GM19468 (cell line): ENCODE data around the gene GM2A.

Experiments used
- ATAC-seq: cut with Tn5 transposase; IDR thresholded peaks from one replicate; pipeline ENCODE4 v1.9.1; 2021; ENCODE audit warnings: mild to moderate bottlenecking, moderate library complexity, moderate number of reproducible peaks; ENCODE audit not compliant: unreplicated experiment; ENCODE audit errors: extremely low read depth

The GM2A gene

GRCh38 chr5:151252762-151253604 is at the start of gene GM2A:
Gene GM2A, plus strand, starts transcription at chr5:151253185. Its CDS starts 32 bp downstream, at chr5:151253217.
- peak; percentile 69 for ATAC-seq

- ATAC-seq: no peak
Observed at GRCh38 chr5:151204051-151204450, 48.9 kb upstream of the GM2A start.

- ATAC-seq: no peak
Observed at GRCh38 chr5:151205411-151205810, 47.6 kb upstream of the GM2A start.

GRCh38 chr5:151208481-151208914 is 44.5 kb upstream of the GM2A start:
- no peak for ATAC-seq

GRCh38 chr5:151212406-151212798 is 40.6 kb upstream of the GM2A start:
- ATAC-seq: no peak

GRCh38 chr5:151213803-151214613 is 39.0 kb upstream of the GM2A start:
- peak; percentile 91 for ATAC-seq

GRCh38 chr5:151214614-151215545 is 38.1 kb upstream of the GM2A start:
- ATAC-seq: peak; percentile 46

- no peak for ATAC-seq
Observed at GRCh38 chr5:151215546-151215880, 37.5 kb upstream of the GM2A start.

GRCh38 chr5:151216781-151217180 is 36.2 kb upstream of the GM2A start:
- ATAC-seq: no peak

- ATAC-seq: no peak
Observed at GRCh38 chr5:151218177-151218576, 34.8 kb upstream of the GM2A start.

GRCh38 chr5:151219138-151219537 is 33.8 kb upstream of the GM2A start:
- no peak for ATAC-seq

- no peak for ATAC-seq
Observed at GRCh38 chr5:151219789-151220188, 33.2 kb upstream of the GM2A start.

GRCh38 chr5:151221574-151221973 is 31.4 kb upstream of the GM2A start:
- ATAC-seq: no peak

- ATAC-seq: no peak
Observed at GRCh38 chr5:151222054-151222789, 30.8 kb upstream of the GM2A start.

- peak; percentile 56 for ATAC-seq
Observed at GRCh38 chr5:151222790-151223446, 30.1 kb upstream of the GM2A start.

GRCh38 chr5:151223447-151224264 is 29.3 kb upstream of the GM2A start, which contains the start of gene CCDC69:
Gene CCDC69, minus strand, starts transcription at chr5:151224092. Its CDS starts 122 bp downstream, at chr5:151223970.
- peak; percentile 69 for ATAC-seq

- no peak for ATAC-seq
Observed at GRCh38 chr5:151224372-151224771, 28.6 kb upstream of the GM2A start.

GRCh38 chr5:151225071-151225470 is 27.9 kb upstream of the GM2A start:
- ATAC-seq: no peak
